ENCODE measurements around the gene ST13.

- TF ChIP-seq CTCF (conservative IDR thresholded peaks at IDR 0.05; ENCODE audit: low read depth in 2 of 2) (no peak), POLR2AphosphoS5 (IDR thresholded peaks at IDR 0.05; ENCODE audit: low read depth) (no peak), CREB1 (CRISPR knock-in tag; IDR thresholded peaks at IDR 0.05; ENCODE audit: low read depth) (no peak), EZH2 (IDR thresholded peaks at IDR 0.05; ENCODE audit: low read depth, unreplicated experiment) (no peak), NANOG (IDR thresholded peaks at IDR 0.05; ENCODE audit: borderline replicate concordance) (no peak), ZNF331 (CRISPR knock-in tag; IDR thresholded peaks at IDR 0.05; ENCODE audit: low read depth) (no peak), REST (IDR thresholded peaks at IDR 0.05; ENCODE audit: unreplicated experiment) (no peak), ETS1 (IDR thresholded peaks at IDR 0.05) (no peak), EZH2phosphoT487 (IDR thresholded peaks at IDR 0.05; ENCODE audit: unreplicated experiment) (no peak), STAT1 (IDR thresholded peaks at IDR 0.05; ENCODE audit: unreplicated experiment) (no peak), JUNB (IDR thresholded peaks at IDR 0.05; ENCODE audit: unreplicated experiment) (no peak), ZNF114 (CRISPR knock-in tag; IDR thresholded peaks at IDR 0.05) (no peak), ZNF462 (CRISPR knock-in tag; IDR thresholded peaks at IDR 0.05) (no peak)
Measured at GRCh38 chr22:40853333-40853732, 3.1 kb downstream of the ST13 start.
